Stomach (tissue), 4 donors: ENCODE results near the gene POU3F1.

Source experiments
- CTCF ChIP-seq, 7 experiments: fragments of 450-650 bp in 4 of 7; fragments of 200-600 bp in 3 of 7; sonication (generic) in 3 of 7; IDR thresholded peaks; one replicate each; pipeline ENCODE4 v1.5.1; 2016 to 2019; ENCODE audit warnings: antibody characterized with exemption in 7 of 7, control low read depth in 2 of 7, mild to moderate bottlenecking in 1 of 7
- EP300 ChIP-seq: sonication (generic); formaldehyde crosslinking; IDR thresholded peaks from one replicate; pipeline ENCODE4 v1.6.1; 2017; ENCODE audit warnings: antibody characterized with exemption
- POLR2A ChIP-seq, 4 donors: fragments of 450-650 bp; IDR thresholded peaks; one replicate each; pipeline ENCODE4 v1.6.1; 2016; ENCODE audit warnings: antibody characterized with exemption in 4 of 4, control low read depth in 2 of 4, mild to moderate bottlenecking in 1 of 4, moderate library complexity in 1 of 4
- POLR2AphosphoS5 ChIP-seq, 3 donors: sonication (generic); formaldehyde crosslinking; IDR thresholded peaks; one replicate each; pipeline ENCODE4 v1.6.1; 2016; ENCODE audit warnings: antibody characterized with exemption in 3 of 3

- TF ChIP-seq CTCF (IDR thresholded peaks at IDR 0.05) (no peak), POLR2AphosphoS5 (IDR thresholded peaks at IDR 0.05) (no peak), EP300 (no peak), POLR2A (IDR thresholded peaks at IDR 0.05) (no peak)
Measured at GRCh38 chr1:38092256-38092655, 45.7 kb upstream of the POU3F1 start.
